HL-60/S4 treated with retinoic acid at 250 ng/mL for 4 days and 3 days (cell line): Measurements from ENCODE around the gene AIFM3.
"Not testable (repeated sequence)": the region's sequence is repeated elsewhere in the genome, so short reads cannot be mapped to it uniquely, and the experiment has no call there.

Experiments used
- in situ Hi-C: fragments of 300-500 bp; cut with MboI; formaldehyde crosslinking; loops from 2 replicates; pipeline ENCODE4 v1.7.0; 2022; ENCODE audit warnings: low sequenced_read_pairs

The AIFM3 gene

GRCh38 chr22:20966883-20967696 is at the start of gene AIFM3:
TSS of gene AIFM3 (plus strand) at chr22:20967255. CDS start at chr22:20967945, 690 bp downstream.
- in situ Hi-C loops, result no loop called here

- in situ Hi-C loops, result no loop called here
Observed at GRCh38 chr22:20918663-20919218, 48.3 kb upstream of the AIFM3 start.

- in situ Hi-C loops, result no loop called here
Observed at GRCh38 chr22:20919718-20920117, 47.3 kb upstream of the AIFM3 start.

- in situ Hi-C loops, result no loop called here
Observed at GRCh38 chr22:20920881-20921203, 46.2 kb upstream of the AIFM3 start.

GRCh38 chr22:20922141-20922751 is 44.8 kb upstream of the AIFM3 start:
- in situ Hi-C loops, result no loop called here

- in situ Hi-C loops, result no loop called here
Observed at GRCh38 chr22:20926243-20926642, 40.8 kb upstream of the AIFM3 start.

GRCh38 chr22:20927940-20928572 is 39.0 kb upstream of the AIFM3 start:
- in situ Hi-C loops, result no loop called here

GRCh38 chr22:20928573-20928967 is 38.5 kb upstream of the AIFM3 start:
- in situ Hi-C loops, result no loop called here

GRCh38 chr22:20930004-20930403 is 37.1 kb upstream of the AIFM3 start:
- in situ Hi-C loops, result no loop called here

GRCh38 chr22:20930435-20930834 is 36.6 kb upstream of the AIFM3 start:
- in situ Hi-C loops, result not testable (repeated sequence)

GRCh38 chr22:20931126-20931654 is 35.9 kb upstream of the AIFM3 start:
- in situ Hi-C loops, result no loop called here

- in situ Hi-C loops, result no loop called here
Observed at GRCh38 chr22:20933910-20934309, 33.1 kb upstream of the AIFM3 start.

GRCh38 chr22:20935049-20935448 is 32.0 kb upstream of the AIFM3 start:
- in situ Hi-C loops, result not testable (repeated sequence)

- in situ Hi-C loops, result not testable (repeated sequence)
Observed at GRCh38 chr22:20935780-20936539, 31.1 kb upstream of the AIFM3 start.

- in situ Hi-C loops, result no loop called here
Observed at GRCh38 chr22:20937031-20937793, 29.8 kb upstream of the AIFM3 start.

- in situ Hi-C loops, result no loop called here
Observed at GRCh38 chr22:20937794-20938671, 29.0 kb upstream of the AIFM3 start.

GRCh38 chr22:20939457-20940185 is 27.4 kb upstream of the AIFM3 start:
- in situ Hi-C loops, result not testable (repeated sequence)

GRCh38 chr22:20940186-20940651 is 26.8 kb upstream of the AIFM3 start:
- in situ Hi-C loops, result no loop called here
